Thoracic aorta (tissue), 2 donors: ENCODE measurements around the gene RNF149. TPM values are rescaled to one million over a fixed set of nuclear protein-coding genes. Genes with fewer than 3 reads are reported as not detected.

Experiments
- ATAC-seq: fragments of 150-250 bp; one replicate; pipeline ENCODE4 v1.8.0; 2017; ENCODE audit warnings: low read depth; ENCODE audit not compliant: insufficient number of reproducible peaks, low FRiP score
- DNase-seq: peaks from one replicate; pipeline ENCODE4 v3.0.0-alpha.2; 2020; ENCODE audit warnings: low spot score
- H3K27ac ChIP-seq, 2 donors: fragments of 200-600 bp; sonication (generic); 1 replicate in 1 of 2; 2 replicates in 1 of 2; pipeline ENCODE4 v1.5.1; 2016; ENCODE audit warnings: mild to moderate bottlenecking in 2 of 2, moderate library complexity in 2 of 2
- H3K27me3 ChIP-seq: fragments of 200-600 bp; sonication (generic); replicated peaks from 2 replicates; pipeline ENCODE4 v1.6.0; 2016; ENCODE audit warnings: mild to moderate bottlenecking; ENCODE audit not compliant: insufficient read depth
- H3K36me3 ChIP-seq: fragments of 200-600 bp; sonication (generic); one replicate; pipeline ENCODE4 v1.5.1; 2016
- H3K4me1 ChIP-seq, 2 donors: fragments of 200-600 bp; sonication (generic); 1 replicate in 1 of 2; 2 replicates in 1 of 2; pipeline versions ENCODE4 v1.5.1 to v1.6.0; 2016; ENCODE audit warnings: low read depth in 2 of 2, mild to moderate bottlenecking in 1 of 2; ENCODE audit not compliant: control insufficient read depth in 1 of 2
- H3K4me3 ChIP-seq: fragments of 200-600 bp; sonication (generic); 2 replicates; pipeline ENCODE4 v1.5.1; 2016; ENCODE audit warnings: mild to moderate bottlenecking
- H3K9me3 ChIP-seq: fragments of 200-600 bp; sonication (generic); 2 replicates; pipeline ENCODE4 v1.5.1; 2016
- total RNA-seq, 2 donors: library from RNA; depleted of rRNA; stranded (reverse); fragments of >200 nt; gene quantifications; one replicate each; pipeline versions ENCODE4 v1.1.0 to v1.2.3, GENCODE V29; 2016
- TF ChIP-seq, protein P1 (sequence below): fragments of 200-600 bp; sonication (generic); IDR thresholded peaks from one replicate; pipeline ENCODE4 v1.5.1; 2019; ENCODE audit warnings: antibody characterized with exemption

Gene RNF149
- total RNA-seq, 2 donors from 2014 or later = 106 to 152 TPM

DNA sequence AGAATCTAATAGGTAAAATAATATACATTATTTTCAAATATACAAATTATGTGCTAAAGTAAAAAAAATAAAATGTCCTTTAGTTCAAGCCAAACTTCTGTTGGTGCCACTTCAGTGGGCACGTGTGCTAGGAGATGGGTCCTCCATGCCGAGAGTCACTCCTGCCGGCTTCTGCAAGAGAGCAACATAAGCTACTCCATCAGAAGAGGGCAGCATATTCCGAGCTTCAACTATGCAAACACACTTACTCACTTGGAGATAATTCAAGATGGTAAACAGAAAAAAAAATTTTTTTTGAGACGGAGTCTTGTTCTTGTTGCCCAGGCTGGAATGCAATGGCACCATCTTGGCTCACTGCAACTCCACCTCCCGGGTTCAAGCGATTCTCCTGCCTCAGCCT, 31.4 kb downstream of the RNF149 start:
- ATAC-seq = no peak
- H3K36me3 ChIP-seq = peaks cover 30% of the 10 kb centered on the region

GRCh38 chr2:101274142-101274541, 34.4 kb downstream of the RNF149 start:
- peaks cover 0 to under 1% of the 10 kb centered on the region in 2 donors for H3K4me1 ChIP-seq
- TF ChIP-seq, protein P1, sequence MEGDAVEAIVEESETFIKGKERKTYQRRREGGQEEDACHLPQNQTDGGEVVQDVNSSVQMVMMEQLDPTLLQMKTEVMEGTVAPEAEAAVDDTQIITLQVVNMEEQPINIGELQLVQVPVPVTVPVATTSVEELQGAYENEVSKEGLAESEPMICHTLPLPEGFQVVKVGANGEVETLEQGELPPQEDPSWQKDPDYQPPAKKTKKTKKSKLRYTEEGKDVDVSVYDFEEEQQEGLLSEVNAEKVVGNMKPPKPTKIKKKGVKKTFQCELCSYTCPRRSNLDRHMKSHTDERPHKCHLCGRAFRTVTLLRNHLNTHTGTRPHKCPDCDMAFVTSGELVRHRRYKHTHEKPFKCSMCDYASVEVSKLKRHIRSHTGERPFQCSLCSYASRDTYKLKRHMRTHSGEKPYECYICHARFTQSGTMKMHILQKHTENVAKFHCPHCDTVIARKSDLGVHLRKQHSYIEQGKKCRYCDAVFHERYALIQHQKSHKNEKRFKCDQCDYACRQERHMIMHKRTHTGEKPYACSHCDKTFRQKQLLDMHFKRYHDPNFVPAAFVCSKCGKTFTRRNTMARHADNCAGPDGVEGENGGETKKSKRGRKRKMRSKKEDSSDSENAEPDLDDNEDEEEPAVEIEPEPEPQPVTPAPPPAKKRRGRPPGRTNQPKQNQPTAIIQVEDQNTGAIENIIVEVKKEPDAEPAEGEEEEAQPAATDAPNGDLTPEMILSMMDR = no peak
- H3K36me3 ChIP-seq = peaks cover 34% of the 10 kb centered on the region
- ATAC-seq = no peak
- H3K4me3 ChIP-seq = no peak overlapping the region
- no peak overlapping the region for H3K27ac ChIP-seq
- H3K27me3 ChIP-seq = no peaks in the 10 kb centered on the region
- DNase-seq = no peak
- H3K9me3 ChIP-seq = no peaks in the 10 kb centered on the region

More for the DNA sequence above, 31.4 kb downstream of the RNF149 start:
- DNase-seq = no peak
- Histone ChIP-seq H3K27ac (no peak overlapping the region), H3K4me1 (peaks cover 0 to 3% of the 10 kb centered on the region in 2 donors), H3K4me3 (no peak overlapping the region), H3K9me3 (no peaks in the 10 kb centered on the region), H3K27me3 (no peaks in the 10 kb centered on the region)
- TF ChIP-seq, protein P1 = no peak

GRCh38 chr2:101273056-101273455, 35.4 kb downstream of the RNF149 start:
- Histone ChIP-seq H3K27ac (no peak overlapping the region), H3K36me3 (peaks cover 30% of the 10 kb centered on the region), H3K4me1 (no peaks in the 10 kb centered on the region), H3K9me3 (no peaks in the 10 kb centered on the region), H3K4me3 (no peak overlapping the region), H3K27me3 (no peaks in the 10 kb centered on the region)
- no peak for DNase-seq
- no peak for ATAC-seq
- TF ChIP-seq, protein P1 = no peak

- TF ChIP-seq, protein P1 = no peak
- Histone ChIP-seq H3K4me1 (no peaks in the 10 kb centered on the region), H3K36me3 (peaks cover 26% of the 10 kb centered on the region), H3K27ac (no peak overlapping the region), H3K27me3 (no peaks in the 10 kb centered on the region), H3K4me3 (no peak overlapping the region), H3K9me3 (no peaks in the 10 kb centered on the region)
- no peak for DNase-seq
- no peak for ATAC-seq
These were observed 36.3 kb downstream of the RNF149 start for GRCh38 chr2:101272045-101272784.

- TF ChIP-seq, protein P1 = no peak
- DNase-seq (no peak), ATAC-seq (no peak)
- H3K4me3 ChIP-seq = no peak overlapping the region
- no peaks in the 10 kb centered on the region for H3K4me1 ChIP-seq
- no peaks in the 10 kb centered on the region for H3K9me3 ChIP-seq
- no peaks in the 10 kb centered on the region for H3K27me3 ChIP-seq
- peaks cover 26% of the 10 kb centered on the region for H3K36me3 ChIP-seq
- no peak overlapping the region for H3K27ac ChIP-seq
These were observed 37.7 kb downstream of the RNF149 start for GRCh38 chr2:101270700-101271259.
